Progenitor cell of endocrine pancreas (in vitro differentiated cells): ENCODE results near the gene TMC6. TPM values are rescaled to one million over a fixed set of nuclear protein-coding genes. Genes with fewer than 3 reads are reported as not detected.
A peak's percentile ranks its signal among the peaks of the same experiment; 100 is the strongest.

Experiments used
- DNase-seq: peaks from one replicate; pipeline ENCODE4 v3.0.0; 2021; ENCODE audit warnings: low spot score; ENCODE audit not compliant: unreplicated experiment
- H3K27ac Mint-ChIP-seq: 2 replicates; pipeline ENCODE4 v1.8.0; 2021; ENCODE audit warnings: mild to moderate bottlenecking, moderate library complexity, mixed read lengths
- H3K27me3 Mint-ChIP-seq: 2 replicates; pipeline ENCODE4 v1.8.0; 2021; ENCODE audit warnings: mixed read lengths
- H3K36me3 Mint-ChIP-seq: 2 replicates; pipeline ENCODE4 v1.8.0; 2022; ENCODE audit warnings: mixed read lengths; ENCODE audit not compliant: insufficient read depth
- H3K4me1 Mint-ChIP-seq: 2 replicates; pipeline ENCODE4 v1.8.0; 2021; ENCODE audit warnings: low read depth, mixed read lengths
- H3K4me3 Mint-ChIP-seq: 2 replicates; pipeline ENCODE4 v1.8.0; 2021; ENCODE audit warnings: low read depth, mild to moderate bottlenecking, moderate library complexity, mixed read lengths
- H3K9me3 Mint-ChIP-seq: 2 replicates; pipeline ENCODE4 v1.8.0; 2021; ENCODE audit warnings: low read depth, mixed read lengths
- long read RNA-seq: library from polyadenylated mRNA; unstranded; transcript quantifications from one replicate; pipeline ENCODE4 v2.0.0, GENCODE V29; 2020
- total RNA-seq: library from RNA; stranded (reverse); gene quantifications from 2 replicates; pipeline ENCODE4 v1.2.1, GENCODE V29; 2021
- TF ChIP-seq, protein P1 (sequence below): fragments of 200-600 bp; sonication (generic); IDR thresholded peaks from one replicate; pipeline ENCODE4 v1.5.0; 2021; ENCODE audit warnings: antibody characterized with exemption, mild to moderate bottlenecking; ENCODE audit not compliant: unreplicated experiment

TMC6 gene, protein sequence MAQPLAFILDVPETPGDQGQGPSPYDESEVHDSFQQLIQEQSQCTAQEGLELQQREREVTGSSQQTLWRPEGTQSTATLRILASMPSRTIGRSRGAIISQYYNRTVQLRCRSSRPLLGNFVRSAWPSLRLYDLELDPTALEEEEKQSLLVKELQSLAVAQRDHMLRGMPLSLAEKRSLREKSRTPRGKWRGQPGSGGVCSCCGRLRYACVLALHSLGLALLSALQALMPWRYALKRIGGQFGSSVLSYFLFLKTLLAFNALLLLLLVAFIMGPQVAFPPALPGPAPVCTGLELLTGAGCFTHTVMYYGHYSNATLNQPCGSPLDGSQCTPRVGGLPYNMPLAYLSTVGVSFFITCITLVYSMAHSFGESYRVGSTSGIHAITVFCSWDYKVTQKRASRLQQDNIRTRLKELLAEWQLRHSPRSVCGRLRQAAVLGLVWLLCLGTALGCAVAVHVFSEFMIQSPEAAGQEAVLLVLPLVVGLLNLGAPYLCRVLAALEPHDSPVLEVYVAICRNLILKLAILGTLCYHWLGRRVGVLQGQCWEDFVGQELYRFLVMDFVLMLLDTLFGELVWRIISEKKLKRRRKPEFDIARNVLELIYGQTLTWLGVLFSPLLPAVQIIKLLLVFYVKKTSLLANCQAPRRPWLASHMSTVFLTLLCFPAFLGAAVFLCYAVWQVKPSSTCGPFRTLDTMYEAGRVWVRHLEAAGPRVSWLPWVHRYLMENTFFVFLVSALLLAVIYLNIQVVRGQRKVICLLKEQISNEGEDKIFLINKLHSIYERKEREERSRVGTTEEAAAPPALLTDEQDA
- 125 and 134 TPM in 2 replicates for total RNA-seq
- long read RNA-seq, full-length matches to known transcripts: 5 of 22 reads
- long read RNA-seq, partial matches to known transcripts: 6 of 22 reads
- long read RNA-seq, other reads (novel, unspliced or antisense): 11 of 22 reads

DNA sequence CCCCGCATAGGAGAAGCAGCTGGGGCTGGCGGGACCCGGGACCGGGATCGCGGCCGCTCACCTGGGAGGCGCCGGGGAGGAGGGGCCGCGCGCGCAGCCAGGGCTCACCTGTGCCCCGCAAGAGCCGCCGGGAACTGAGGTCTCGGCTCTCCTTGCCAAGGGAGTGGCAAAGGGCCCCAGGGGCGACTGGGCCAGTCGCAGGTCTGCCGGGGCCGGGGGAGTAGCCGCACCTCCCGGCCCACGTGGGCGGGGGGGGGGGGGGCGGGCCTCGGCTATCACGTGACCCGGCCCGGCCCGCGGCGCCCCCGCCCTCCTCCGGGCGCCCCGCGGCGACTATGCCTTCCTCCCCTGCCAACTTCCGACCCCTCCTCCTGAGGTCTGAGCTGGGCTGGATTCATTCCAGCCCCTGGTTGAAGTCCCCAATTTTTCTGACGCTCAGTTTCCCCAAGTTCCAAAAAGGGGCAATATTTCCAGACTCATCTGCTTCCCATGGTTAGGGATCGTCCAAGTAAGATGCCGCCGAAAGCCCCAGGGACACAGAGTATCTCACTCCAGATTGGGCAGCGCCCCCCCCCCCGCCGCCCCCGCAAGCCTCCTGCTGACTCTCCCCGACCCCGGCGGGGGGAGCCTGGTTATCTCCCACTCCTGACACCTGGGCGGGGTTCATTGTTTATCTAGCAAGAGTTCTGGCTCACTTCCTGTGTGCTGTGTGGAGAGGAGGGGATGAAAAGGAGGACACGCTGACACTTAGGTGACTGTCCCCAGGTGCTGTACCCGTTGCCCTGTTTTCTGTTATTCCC lies at the start of gene TMC6:
TMC6 (minus strand) TSS at position 205 of the 800 bp plus-strand sequence. CDS start 1,923 bp downstream, outside the sequence.
- H3K9me3 Mint-ChIP-seq: no peaks in the 10 kb centered on the region

DNA sequence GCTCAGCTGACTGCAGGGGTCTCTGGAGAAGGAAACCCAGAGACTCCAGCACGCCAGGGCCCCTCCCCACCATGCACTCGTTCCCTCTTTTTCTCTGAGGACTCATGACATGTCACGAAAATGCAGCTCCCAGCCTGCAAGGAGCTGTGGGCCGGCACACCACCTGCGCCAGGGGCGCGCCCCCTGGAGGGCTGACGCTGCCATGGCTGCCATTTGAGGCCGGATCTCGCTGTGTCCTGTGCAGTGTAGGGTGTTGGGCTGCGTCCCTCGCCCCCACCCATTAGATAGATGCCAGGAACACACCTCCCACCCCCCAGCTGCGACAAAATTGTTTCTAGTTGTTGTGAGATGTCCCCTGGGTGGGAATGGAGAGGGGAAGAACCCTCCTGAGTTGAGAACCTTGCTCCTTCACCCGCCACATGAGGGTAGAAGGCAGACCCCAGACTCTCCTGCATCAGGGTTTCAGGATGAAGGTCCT lies 48.0 kb upstream of the TMC6 start:
- TF ChIP-seq, protein P1, sequence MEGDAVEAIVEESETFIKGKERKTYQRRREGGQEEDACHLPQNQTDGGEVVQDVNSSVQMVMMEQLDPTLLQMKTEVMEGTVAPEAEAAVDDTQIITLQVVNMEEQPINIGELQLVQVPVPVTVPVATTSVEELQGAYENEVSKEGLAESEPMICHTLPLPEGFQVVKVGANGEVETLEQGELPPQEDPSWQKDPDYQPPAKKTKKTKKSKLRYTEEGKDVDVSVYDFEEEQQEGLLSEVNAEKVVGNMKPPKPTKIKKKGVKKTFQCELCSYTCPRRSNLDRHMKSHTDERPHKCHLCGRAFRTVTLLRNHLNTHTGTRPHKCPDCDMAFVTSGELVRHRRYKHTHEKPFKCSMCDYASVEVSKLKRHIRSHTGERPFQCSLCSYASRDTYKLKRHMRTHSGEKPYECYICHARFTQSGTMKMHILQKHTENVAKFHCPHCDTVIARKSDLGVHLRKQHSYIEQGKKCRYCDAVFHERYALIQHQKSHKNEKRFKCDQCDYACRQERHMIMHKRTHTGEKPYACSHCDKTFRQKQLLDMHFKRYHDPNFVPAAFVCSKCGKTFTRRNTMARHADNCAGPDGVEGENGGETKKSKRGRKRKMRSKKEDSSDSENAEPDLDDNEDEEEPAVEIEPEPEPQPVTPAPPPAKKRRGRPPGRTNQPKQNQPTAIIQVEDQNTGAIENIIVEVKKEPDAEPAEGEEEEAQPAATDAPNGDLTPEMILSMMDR: peak; percentile 94
- Mint-ChIP-seq H3K36me3 (peaks cover 9% of the 10 kb centered on the region), H3K4me1 (no peaks in the 10 kb centered on the region), H3K27me3 (no peaks in the 10 kb centered on the region), H3K4me3 (no peak overlapping the region), H3K27ac (peak overlapping the region; percentile 13), H3K9me3 (no peaks in the 10 kb centered on the region)
- peak; percentile 74 for DNase-seq

More for the DNA sequence above, at the start of gene TMC6:
- Mint-ChIP-seq H3K36me3 (peaks cover under 1% of the 10 kb centered on the region), H3K27me3 (peaks cover 15% of the 10 kb centered on the region), H3K27ac (peak within 1 kb of the TSS; percentile 97), H3K4me3 (peak within 1 kb of the TSS; percentile 83), H3K4me1 (peaks cover 6% of the 10 kb centered on the region)
- DNase-seq: peak; percentile 66
- TF ChIP-seq, protein P1: no peak

DNA sequence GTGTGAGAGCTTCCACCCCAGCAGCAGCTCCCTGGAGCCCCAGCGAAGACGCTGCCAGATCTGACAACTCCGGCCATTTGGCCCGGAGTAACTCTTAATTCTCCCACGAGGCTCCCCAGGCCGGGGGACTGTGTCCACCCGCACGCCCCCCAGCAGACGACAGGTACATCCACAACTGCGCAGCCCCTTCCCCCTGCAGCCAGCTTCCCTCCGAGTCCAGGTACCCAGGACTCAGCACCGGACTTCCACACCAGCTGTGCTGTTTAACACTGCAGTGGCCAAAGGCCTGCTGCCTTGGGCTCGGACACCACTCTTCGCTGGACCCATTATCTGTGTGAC lies 47.1 kb upstream of the TMC6 start:
- Mint-ChIP-seq H3K36me3 (peaks cover 8% of the 10 kb centered on the region), H3K4me3 (no peak overlapping the region), H3K9me3 (no peaks in the 10 kb centered on the region), H3K27me3 (no peaks in the 10 kb centered on the region), H3K4me1 (no peaks in the 10 kb centered on the region), H3K27ac (no peak overlapping the region)
- TF ChIP-seq, protein P1: no peak
- DNase-seq: no peak

DNA sequence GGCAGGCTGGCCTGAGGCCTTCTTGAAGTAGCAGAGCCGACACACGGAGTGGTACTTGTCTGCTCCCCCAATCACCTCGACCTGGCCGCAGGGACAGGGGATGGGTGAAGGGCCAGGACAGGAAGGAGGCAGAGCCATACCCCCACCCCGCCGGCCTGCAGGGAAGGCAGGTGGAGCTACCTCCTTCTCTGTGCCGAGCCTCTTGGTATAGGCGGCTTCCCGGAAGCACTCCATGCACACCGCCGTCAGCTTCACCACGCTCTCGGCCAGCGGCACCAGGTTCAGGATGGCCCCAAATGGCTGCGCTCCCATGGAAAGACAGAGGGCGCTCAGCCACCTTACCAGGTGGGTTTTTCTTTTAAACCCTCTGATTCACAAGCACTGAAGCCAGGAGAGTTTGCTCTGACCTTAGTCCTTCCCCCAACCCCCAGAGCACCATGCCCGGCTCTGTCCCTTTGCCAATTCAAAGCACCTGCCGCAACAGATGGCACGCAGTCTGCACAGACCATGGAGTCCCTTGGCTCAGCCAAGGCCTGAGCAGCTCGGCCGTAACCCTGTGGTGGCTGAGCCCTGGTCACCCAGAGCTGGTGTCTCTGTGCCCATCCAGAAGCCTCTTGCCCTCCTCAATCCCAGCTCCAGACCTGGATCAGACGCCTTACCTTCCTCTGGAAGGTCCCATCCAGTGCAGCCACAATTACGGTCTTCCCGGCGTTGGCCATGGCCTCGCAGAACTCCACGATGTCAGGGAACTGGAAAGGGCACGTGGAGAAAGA lies 46.5 kb upstream of the TMC6 start:
- no peak for DNase-seq
- no peaks in the 10 kb centered on the region for H3K27me3 Mint-ChIP-seq
- H3K4me1 Mint-ChIP-seq: no peaks in the 10 kb centered on the region
- TF ChIP-seq, protein P1: peak; percentile 22
- H3K36me3 Mint-ChIP-seq: peaks cover 5% of the 10 kb centered on the region
- H3K4me3 Mint-ChIP-seq: no peak overlapping the region
- no peaks in the 10 kb centered on the region for H3K9me3 Mint-ChIP-seq
- H3K27ac Mint-ChIP-seq: no peak overlapping the region
